Activated T-helper 1 cell treated with anti-CD3 and anti-CD28 coated beads, Interleukin-2, amount 50 U/mL, for 16 hours (primary cell): ENCODE results near the gene CCNC.
"Not testable (repeated sequence)": the region's sequence is repeated elsewhere in the genome, so short reads cannot be mapped to it uniquely, and the experiment has no call there.

Experiments used
- DNase-seq, 2 donors: peaks; one replicate each; pipeline ENCODE4 v3.0.0-alpha.2; 2020; ENCODE audit warnings: low read depth in 1 of 2, low spot score in 1 of 2

The CCNC gene

DNA sequence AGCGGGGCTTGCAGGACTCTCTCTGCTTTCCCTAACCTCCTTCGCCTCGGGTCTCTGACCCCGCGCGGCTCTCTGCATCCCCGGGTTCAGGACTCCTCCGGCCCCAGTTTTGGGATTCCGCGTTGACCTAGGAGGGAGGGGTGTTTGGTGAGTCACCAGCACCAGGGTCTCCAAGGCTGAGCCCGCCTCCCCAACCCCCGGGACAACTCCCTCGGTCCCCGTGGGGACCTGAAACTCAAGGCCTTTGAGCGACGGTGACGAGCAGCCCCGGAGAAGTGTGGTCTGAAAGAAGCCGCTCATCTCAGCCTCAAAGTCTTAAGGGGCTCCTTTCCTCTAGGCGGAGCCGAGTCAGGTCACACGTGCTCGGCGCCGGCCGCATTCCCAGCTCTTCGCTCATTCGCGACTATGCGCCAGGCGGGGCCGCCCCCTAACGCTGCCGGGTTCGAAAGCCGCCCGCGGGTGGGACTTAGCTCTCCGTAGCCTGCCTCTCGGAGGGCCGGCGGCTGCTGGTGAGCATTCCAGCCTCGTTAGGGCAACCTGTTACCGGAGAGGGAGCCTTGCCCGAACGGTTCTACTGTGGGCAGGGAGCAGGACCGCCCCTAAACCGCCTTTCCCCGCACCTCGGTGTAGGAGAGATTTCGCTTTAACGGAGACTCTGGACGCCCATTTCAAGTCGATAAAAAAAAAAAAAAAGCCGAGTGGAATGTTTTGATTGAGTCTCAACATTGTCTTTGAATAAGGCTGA lies 35.1 kb upstream of the CCNC start:
- DNase-seq: no peak

DNA sequence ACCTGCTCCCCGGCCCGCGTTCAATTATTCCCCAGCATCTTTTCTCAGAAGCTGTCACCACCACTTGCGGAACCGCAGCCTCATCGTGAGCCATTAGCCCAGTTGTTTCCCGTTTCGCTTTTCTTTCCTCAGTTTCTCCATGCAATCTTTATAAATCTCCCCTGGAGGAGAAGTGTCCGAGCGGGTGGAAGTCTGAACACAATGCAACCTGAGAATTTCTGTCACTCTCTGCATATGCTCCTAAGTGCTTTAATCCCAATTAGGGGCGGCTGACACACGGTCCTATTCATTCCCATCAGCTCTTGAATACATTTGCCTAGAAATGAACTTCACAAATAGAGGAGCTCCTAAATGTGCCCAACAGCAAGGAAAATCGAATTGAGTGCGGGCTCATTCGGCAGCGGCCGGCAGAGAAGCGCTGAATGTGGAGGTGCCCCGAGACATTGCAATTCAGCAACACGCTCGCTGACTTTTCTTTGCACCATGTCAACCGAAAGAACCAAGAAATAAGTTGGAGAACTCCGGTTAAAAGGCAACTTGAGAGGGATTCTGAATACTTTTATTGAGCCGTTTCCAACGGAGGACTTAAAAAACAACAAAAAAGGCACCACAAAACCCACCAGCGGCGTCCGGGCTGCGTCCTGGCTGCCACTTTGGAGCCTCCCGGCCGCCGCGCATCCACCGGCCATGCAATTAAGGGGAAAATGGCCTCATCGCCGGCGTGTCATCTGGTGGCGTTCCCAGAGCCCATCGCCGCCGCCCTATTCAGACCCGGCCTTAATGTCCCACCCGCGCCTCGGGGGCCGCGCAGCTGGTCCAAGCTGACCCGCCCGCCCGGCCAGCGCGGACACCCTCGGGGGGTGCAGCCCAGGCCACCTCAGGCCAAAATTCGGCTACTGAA lies 34.3 kb upstream of the CCNC start:
- no peak for DNase-seq

GRCh38 chr6:99594696-99595095 lies 26.2 kb upstream of the CCNC start:
- not testable (repeated sequence) for DNase-seq

DNA sequence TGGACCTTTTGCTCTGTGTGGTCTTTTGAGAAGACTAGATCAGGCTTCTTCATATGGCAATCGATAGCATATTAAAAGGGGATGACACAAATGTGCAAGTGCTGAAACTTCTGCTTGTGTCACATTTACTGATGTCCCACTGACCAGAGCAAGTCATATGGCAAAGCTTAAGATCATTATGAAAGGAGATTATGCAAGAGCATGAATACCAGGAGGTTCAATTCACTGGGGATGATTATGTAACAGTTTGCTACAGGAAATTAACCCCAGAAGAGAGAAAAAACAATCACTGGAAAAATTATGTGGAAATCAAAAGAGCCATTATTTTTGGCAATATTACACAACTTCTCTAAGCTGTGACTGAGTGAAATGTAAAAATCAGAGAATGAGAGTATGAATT lies 24.4 kb upstream of the CCNC start:
- no peak for DNase-seq

DNA sequence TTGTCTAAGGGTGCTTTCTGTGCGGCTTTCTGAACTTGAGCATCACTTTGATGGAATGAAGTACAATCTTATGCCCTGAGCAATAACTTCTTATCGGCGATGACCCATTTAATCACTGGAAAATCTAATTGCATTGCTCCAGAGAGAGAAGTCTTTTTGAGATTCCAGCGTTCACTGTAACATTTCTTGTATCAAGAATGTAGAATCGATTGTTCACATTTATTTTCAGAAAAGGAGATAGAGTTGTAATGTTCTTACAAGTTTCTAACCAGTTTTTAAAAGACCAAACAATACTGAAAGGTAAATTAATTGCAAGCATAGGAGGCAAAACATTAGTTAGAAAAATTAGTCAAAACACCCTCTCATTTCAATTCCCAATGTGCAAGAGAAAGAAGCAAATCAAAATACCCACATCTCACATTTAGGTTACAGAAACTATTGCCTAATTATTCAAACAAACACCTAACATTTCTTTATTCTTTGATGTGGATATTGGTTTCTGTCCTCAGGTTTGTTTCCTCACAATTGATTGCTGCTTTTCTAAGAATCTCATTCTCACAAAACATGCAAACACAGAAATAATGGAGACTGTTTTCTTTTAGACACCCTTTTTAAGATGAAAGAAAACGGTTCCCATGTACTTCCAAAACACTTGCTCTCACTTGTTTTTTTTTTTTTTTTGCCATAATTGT lies 23.4 kb upstream of the CCNC start:
- DNase-seq: no peak

GRCh38 chr6:99590728-99591672 lies 22.5 kb upstream of the CCNC start:
- no peak for DNase-seq

DNA sequence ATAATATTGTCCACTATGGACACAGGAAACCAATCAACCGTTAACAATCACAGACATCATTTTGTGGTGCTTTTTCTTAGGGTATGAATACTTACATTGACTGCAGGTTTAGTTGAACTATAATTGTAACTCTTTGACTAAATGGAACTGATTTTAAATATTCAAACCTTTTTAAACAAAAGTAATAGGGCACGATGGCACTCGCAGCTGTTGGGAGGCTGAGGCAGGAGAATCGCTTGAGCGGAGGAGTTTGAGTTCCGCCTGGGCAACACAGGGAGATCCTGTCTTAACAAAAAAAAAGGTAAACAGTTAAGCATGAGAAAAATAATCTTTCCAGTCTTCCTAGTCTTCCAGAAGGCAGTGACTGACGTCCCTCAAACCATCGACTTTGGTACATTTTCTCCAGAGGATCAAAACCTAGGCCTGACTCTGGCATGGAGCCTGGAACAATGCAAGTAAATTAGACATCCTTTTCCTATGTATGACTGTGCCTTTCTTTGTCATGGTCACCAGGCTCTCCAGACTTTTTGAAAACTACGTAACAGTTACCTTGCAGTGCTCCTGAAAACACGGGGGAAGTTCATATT lies 21.5 kb upstream of the CCNC start:
- no peak for DNase-seq

- no peak for DNase-seq
Observed at GRCh38 chr6:99589290-99589672, 20.8 kb upstream of the CCNC start.

DNA sequence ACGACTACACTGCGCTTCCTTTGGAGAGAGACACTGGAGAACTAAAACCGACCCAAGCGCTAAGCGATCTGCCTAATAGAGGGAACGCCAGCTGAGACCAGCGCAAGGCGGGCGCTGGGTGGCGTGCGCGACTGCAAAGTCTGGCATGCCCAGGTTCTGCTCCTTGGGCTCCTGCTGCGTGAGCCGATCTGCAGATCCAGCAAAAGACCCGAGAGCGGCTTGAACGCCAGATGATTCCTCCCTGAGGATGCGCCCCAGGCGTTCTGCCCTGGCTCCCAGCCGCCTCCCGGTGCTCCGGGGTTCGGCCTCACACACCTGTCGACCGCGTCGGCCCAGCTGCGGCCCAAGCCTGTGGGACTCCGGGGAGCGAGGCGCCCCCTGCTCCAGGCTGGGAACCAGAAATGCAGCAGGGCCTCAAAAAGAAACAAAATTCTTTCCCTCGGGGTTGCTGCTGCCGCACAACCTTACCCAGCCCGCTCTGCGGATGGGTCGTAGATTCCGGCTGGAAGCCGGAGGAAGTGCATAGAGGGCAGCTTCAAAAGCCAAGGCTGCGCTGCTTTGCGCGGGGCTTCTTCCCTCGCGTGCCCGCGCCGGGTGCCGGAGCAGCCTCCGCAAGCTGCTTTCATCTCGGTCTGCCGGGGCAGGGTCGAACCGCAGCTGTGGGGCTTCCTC lies 20.3 kb upstream of the CCNC start:
- DNase-seq: peak; percentile 40 to 43

- no peak for DNase-seq
Observed at GRCh38 chr6:99587792-99588191, 19.3 kb upstream of the CCNC start.

DNA sequence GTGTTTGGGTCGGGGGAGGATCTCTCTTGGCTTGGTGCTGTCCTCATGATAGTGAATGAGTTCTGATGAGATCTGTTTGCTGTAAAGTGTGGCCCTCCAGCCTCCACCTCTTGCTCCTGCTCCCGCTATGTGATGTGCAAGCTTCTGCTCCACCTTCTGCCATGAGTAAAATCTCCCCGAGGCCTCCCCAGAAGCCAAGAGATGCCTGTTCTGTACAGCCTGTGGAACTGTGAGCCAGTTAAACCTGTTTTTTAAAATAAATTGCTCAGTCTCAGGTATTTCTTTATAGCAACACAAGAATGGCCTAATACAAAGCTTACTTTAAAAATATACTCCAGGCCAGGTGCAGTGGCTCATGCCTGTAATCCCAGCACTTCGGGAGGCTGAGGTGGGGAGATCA lies 11.3 kb upstream of the CCNC start:
- DNase-seq: no peak

- no peak for DNase-seq
Observed at GRCh38 chr6:99575544-99576227, 7.2 kb upstream of the CCNC start.

- no peak for DNase-seq
Observed at GRCh38 chr6:99573980-99574617, 5.6 kb upstream of the CCNC start.

DNA sequence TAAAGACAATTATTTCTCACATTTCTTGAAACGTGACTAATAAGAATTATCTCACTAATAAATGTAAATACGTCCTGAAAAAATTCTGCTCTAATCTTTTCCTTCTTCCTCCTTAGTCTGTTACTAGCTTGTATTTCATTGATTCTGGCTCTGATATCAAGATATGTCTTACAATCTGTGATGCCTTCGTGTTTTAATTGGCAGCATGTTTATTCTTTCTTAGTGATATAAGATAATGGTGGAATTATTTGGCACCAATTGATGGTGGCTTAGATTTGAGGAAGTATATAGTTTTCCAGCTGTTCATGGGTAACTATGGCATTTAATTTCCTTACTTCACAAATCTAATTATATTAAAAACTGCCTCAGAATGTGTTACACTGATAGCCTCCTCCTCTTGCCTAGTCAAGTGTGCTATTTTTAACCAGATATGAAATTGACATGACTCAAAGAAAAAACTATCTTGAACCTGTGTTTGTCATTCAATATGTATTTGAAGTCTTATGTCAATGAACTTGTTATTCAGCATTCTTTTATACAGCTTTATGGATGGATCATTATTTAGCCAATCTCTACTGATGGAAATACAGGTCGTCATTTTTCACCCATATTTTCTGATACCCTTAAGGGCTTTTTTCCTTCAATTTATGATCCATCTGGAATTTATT lies 5.3 kb downstream of the CCNC start:
- no peak for DNase-seq

DNA sequence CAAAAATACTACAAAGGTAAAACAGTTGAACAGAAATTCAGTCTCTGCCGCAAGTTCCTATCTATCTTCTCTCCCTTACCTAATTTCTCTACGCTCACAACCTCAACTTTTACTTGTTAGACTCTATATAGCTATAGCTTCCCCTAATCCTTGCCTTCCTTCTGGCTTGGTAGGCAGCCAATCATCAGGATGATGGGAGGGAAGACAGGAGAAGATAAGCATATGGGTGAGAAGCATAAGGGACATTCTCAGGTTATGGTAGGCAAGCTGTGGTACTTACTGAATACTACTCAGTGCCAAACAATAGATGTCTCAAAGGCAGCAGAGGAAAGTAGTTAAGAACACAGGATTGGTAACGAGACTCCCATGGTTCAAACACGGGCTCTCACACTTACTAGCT lies 7.8 kb downstream of the CCNC start:
- DNase-seq: no peak

DNA sequence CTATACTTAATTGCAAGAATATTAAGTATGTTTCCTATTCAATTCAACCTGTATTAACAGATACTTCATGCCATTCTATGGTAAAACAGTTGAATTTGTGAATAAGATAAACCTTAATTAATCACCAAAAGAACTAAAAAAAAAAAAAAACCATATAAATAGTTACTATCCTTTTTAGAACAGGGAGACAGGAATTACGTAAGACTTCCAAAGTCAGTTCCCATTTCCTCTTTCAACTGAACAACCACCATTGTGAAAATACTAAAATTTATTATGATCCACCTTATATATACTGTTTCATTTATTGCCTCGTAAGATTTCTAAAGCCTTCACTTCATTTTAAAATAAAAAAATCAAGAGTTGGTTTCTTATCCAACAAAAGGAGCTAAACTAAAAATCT lies 9.4 kb downstream of the CCNC start:
- DNase-seq: no peak

DNA sequence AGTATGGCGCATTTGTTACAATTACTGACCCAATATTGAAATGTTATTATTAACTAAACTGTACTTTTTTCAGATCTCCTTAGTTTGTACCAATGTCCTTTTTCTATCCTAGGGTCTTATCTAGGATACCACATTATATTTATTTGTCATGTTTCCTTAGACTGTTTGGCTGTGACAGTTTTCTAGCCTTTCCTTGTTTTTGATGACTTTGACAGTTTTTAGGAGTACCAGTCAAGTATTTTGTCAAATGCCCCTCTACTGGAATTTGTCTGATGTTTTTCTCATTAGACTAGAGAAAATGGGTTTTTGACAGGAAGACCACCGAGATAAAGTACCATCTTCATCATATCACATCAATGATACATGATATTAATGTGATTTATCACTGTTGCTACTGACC lies 14.6 kb downstream of the CCNC start:
- DNase-seq: no peak

DNA sequence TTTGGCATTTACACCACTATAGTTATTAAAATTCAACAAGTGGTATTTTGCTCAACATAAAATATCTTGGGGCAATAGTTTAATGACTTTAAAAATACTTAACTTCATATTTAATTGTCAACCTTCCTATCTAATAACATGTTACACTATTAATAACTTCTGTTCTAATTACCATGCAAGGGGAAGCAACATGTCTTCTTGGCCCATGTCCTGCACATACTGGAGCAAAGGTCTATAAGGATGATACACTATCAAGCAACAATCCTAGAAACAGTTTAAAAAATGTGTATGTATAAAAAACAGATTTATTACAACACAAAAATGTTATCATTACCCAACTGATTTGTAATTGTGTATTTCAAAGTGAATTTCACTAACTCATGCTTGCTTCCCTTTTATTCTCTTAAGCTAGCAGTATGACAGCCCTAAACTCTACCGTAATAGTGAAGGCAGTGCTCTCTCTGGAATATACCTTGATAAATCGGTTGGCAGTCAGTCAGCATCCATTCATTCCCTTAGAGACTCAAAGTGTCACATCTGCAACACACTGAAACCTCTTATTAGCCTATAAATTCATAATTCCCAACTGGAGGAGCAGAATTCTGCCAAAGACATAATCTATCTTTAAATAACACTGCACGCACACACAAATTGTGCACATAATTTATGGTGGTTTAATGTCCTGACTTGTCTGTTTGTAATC lies 18.3 kb downstream of the CCNC start:
- DNase-seq: no peak
